HFF-Myc (cell line): ENCODE results near the gene MAPK8IP3.

Source experiments
- DNase-seq: peaks from one replicate; pipeline ENCODE4 v3.0.0-alpha.2; 2011; ENCODE audit warnings: low read depth; ENCODE audit errors: extremely low read depth
- H3K4me3 ChIP-seq: replicated peaks from 2 replicates; pipeline ENCODE4 v1.5.1; 2011; ENCODE audit warnings: low read depth, mild to moderate bottlenecking, control low read depth, low read length
- TF ChIP-seq, protein P1 (sequence below): IDR thresholded peaks from 2 replicates; pipeline ENCODE4 v1.5.1; 2012; ENCODE audit warnings: mild to moderate bottlenecking, low read depth, low read length, control low read depth; ENCODE audit errors: missing control alignments

MAPK8IP3 gene, protein sequence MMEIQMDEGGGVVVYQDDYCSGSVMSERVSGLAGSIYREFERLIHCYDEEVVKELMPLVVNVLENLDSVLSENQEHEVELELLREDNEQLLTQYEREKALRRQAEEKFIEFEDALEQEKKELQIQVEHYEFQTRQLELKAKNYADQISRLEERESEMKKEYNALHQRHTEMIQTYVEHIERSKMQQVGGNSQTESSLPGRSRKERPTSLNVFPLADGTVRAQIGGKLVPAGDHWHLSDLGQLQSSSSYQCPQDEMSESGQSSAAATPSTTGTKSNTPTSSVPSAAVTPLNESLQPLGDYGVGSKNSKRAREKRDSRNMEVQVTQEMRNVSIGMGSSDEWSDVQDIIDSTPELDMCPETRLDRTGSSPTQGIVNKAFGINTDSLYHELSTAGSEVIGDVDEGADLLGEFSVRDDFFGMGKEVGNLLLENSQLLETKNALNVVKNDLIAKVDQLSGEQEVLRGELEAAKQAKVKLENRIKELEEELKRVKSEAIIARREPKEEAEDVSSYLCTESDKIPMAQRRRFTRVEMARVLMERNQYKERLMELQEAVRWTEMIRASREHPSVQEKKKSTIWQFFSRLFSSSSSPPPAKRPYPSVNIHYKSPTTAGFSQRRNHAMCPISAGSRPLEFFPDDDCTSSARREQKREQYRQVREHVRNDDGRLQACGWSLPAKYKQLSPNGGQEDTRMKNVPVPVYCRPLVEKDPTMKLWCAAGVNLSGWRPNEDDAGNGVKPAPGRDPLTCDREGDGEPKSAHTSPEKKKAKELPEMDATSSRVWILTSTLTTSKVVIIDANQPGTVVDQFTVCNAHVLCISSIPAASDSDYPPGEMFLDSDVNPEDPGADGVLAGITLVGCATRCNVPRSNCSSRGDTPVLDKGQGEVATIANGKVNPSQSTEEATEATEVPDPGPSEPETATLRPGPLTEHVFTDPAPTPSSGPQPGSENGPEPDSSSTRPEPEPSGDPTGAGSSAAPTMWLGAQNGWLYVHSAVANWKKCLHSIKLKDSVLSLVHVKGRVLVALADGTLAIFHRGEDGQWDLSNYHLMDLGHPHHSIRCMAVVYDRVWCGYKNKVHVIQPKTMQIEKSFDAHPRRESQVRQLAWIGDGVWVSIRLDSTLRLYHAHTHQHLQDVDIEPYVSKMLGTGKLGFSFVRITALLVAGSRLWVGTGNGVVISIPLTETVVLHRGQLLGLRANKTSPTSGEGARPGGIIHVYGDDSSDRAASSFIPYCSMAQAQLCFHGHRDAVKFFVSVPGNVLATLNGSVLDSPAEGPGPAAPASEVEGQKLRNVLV (N-terminal part only)

DNA sequence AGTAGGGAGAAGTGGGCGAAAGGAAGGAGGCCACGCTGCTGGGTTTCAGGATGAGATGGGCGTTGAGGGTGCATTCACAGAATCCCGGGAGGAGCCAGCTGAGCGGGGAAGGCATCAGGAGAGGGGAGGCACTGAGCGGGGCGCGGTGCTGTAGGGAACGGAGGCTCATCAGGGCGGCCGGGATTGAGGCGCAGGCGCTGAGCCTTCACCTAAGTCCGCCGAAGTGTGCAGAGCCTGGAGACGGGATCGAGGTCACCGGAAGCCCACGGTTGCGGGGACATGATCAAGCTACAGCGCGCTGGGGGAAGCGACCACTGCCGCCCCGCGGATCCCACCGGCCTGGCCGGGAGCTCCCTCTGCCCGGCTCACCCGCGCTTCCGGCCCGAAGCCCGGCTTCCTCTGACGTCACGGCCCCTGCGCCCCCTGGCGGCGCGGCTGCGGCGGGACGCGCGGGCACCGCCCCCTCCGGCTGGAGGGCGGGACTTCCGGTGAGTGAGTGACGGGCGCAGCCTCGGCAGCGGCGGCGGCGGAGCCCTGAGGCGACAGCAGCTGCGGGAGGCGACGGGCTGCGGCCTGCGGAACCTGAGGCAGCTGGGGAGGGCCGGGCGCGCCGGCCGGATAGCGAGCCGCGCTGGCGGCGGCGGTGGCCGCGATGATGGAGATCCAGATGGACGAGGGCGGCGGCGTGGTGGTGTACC is at the start of gene MAPK8IP3:
Gene MAPK8IP3 (plus strand): TSS at position 508 of the 698 bp plus-strand sequence. CDS start 145 bp downstream, at position 653.
- DNase-seq: peak; percentile 50
- TF ChIP-seq, protein P1, sequence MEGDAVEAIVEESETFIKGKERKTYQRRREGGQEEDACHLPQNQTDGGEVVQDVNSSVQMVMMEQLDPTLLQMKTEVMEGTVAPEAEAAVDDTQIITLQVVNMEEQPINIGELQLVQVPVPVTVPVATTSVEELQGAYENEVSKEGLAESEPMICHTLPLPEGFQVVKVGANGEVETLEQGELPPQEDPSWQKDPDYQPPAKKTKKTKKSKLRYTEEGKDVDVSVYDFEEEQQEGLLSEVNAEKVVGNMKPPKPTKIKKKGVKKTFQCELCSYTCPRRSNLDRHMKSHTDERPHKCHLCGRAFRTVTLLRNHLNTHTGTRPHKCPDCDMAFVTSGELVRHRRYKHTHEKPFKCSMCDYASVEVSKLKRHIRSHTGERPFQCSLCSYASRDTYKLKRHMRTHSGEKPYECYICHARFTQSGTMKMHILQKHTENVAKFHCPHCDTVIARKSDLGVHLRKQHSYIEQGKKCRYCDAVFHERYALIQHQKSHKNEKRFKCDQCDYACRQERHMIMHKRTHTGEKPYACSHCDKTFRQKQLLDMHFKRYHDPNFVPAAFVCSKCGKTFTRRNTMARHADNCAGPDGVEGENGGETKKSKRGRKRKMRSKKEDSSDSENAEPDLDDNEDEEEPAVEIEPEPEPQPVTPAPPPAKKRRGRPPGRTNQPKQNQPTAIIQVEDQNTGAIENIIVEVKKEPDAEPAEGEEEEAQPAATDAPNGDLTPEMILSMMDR: peak; percentile 69
- H3K4me3 ChIP-seq: peak within 1 kb of the TSS; percentile 67

DNA sequence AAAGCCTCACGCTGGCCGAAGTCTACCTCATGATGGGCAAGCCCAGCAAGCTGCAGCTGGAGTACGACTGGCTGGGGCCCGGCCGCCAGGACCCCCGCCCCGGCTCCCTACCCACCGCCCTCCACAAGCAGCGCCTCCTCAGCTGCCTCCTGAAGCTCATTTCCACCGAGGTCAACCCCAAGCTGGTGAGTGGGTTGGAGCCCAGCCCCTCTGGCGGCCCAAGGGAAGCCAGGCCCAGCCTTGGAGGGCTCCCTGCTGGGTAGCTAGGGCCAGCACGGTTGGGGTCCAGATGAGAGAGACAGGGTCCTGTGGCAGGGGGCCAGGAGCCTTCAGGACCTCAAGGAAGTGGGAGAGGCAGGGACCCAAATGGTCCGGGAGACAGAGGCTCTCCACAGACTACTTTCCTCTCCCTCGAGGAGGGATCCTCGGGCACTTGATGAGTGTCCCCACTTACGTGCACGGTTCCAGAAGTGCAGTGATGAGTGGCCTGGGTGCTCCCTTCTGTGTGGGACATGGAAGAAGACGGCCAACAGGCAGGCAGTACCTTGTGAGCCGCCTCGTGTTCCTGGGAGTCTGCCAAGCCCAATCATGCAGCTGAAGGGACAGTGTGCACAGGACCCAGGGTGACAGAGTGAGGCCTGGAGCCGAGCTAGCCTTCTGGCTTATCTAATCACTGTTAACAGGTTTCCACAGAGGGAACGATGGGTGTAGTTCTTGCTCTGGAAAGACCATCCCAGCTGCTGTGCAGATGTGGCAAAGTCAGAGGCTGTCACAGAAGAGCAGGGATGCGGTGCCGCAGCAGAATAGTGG is 49.0 kb upstream of the MAPK8IP3 start:
- no peak overlapping the region for H3K4me3 ChIP-seq
- TF ChIP-seq, protein P1: no peak
- DNase-seq: no peak

DNA sequence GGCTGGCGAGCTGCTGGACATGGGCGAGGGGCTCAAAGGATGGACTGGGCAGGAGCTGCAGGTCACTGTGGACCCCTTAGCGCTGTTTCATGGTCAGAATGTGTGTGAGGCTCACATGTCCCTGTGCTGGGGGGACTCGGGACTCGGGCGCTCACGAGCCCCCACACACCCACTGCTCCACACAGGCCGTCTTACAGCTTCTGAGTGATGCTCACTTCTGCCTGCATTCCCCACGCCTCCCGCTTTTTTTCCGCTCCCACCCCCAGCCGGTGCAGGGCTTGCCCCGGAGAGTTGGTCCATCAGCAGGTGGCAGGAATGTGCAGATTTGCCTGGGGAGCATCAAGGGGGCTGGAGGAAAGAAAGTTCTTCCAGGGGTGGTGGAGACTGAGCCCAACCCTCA is 48.2 kb upstream of the MAPK8IP3 start:
- DNase-seq: no peak
- H3K4me3 ChIP-seq: no peak overlapping the region
- TF ChIP-seq, protein P1: no peak

DNA sequence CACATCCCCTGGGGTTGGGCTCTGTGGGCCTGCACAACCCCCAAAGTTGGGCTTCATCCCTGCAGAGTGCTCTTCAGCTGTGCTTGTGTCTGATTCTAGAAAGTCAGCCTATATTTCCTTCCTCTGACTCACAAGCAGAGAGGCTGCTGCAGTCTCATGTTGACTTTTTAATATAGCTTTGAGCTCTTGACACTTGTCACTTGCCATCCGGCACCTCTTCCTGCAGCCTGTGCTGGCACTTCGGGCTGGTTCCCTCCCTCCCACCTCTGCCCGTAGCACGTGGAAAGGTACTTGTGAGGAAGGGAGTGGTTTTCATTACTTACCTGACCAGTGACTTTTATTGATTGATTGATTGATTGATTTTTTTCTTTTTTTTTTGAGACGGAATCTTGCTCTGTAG is 47.0 kb upstream of the MAPK8IP3 start:
- TF ChIP-seq, protein P1: no peak
- DNase-seq: no peak
- H3K4me3 ChIP-seq: no peak overlapping the region

DNA sequence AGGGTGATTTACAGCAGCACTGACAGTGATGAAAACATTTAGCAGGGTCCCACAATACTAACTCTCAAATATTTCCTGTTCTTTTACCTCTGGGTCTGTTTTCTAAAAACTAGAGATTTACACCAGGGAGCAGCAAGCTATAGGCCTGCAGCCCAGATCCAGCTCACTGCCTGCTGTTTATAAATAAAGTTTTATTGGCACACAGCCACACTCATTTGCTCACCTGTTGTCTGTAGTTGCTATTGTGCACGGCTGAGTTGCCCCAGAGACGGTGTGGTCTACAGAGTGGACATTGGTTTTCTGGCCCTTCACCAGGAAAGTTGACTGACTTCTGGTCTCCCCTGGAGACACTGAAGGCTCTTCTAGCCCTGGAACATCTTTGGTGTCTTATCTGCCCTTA is 44.2 kb upstream of the MAPK8IP3 start:
- no peak overlapping the region for H3K4me3 ChIP-seq
- TF ChIP-seq, protein P1: no peak
- no peak for DNase-seq
